Measurements from ENCODE around the gene IFI27L1.

Gene IFI27L1

GRCh38 chr14:94080621-94081385, at the start of gene IFI27L1, which contains the start of gene DDX24:
IFI27L1 (plus strand) TSS chr14:94081310; CDS start chr14:94096938, 15,628 bp downstream.
DDX24 (minus strand) TSS chr14:94081202; CDS start chr14:94079742, 1,460 bp downstream.
- DNase-seq: peak; percentile 68 to 92

GRCh38 chr14:94031883-94032279, 49.2 kb upstream of the IFI27L1 start:
- no peak for DNase-seq

- DNase-seq: no peak
These were observed 46.2 kb upstream of the IFI27L1 start for GRCh38 chr14:94034886-94035285.

GRCh38 chr14:94036313-94037167, 44.6 kb upstream of the IFI27L1 start:
- peak in 1 of 2 experiments; percentile 63 for DNase-seq

- DNase-seq: no peak
These were observed 43.2 kb upstream of the IFI27L1 start for GRCh38 chr14:94037954-94038353.

GRCh38 chr14:94038510-94038909, 42.6 kb upstream of the IFI27L1 start:
- DNase-seq: no peak

GRCh38 chr14:94038921-94039629, 42.0 kb upstream of the IFI27L1 start:
- no peak for DNase-seq

GRCh38 chr14:94040247-94040646, 40.9 kb upstream of the IFI27L1 start:
- no peak for DNase-seq

- DNase-seq: no peak
These were observed 40.3 kb upstream of the IFI27L1 start for GRCh38 chr14:94040796-94041195.

GRCh38 chr14:94041551-94042346, 39.4 kb upstream of the IFI27L1 start:
- no peak for DNase-seq

- DNase-seq: no peak
These were observed 38.5 kb upstream of the IFI27L1 start for GRCh38 chr14:94042433-94043091.

- no peak for DNase-seq
These were observed 37.9 kb upstream of the IFI27L1 start for GRCh38 chr14:94043111-94043755.

- DNase-seq: no peak
These were observed 37.2 kb upstream of the IFI27L1 start for GRCh38 chr14:94043756-94044475.

GRCh38 chr14:94044476-94045091, 36.5 kb upstream of the IFI27L1 start:
- DNase-seq: no peak

- no peak for DNase-seq
These were observed 36.0 kb upstream of the IFI27L1 start for GRCh38 chr14:94045101-94045500.

GRCh38 chr14:94045563-94046345, 35.4 kb upstream of the IFI27L1 start:
- DNase-seq: no peak

- DNase-seq: no peak
These were observed 34.3 kb upstream of the IFI27L1 start for GRCh38 chr14:94046696-94047250.

- no peak for DNase-seq
These were observed 33.5 kb upstream of the IFI27L1 start for GRCh38 chr14:94047581-94047980.
